Right lobe of liver (tissue), 4 donors: ENCODE measurements around the gene C6orf47.

ENCODE experiments used
- POLR2A ChIP-seq: fragments of 450-650 bp; IDR thresholded peaks from one replicate; pipeline ENCODE4 v1.6.1; 2017; ENCODE audit warnings: antibody characterized with exemption, mild to moderate bottlenecking
- TF ChIP-seq, protein P1 (sequence below), 4 donors: fragments of 200-600 bp in 3 of 4; fragments of 450-650 bp in 1 of 4; IDR thresholded peaks; one replicate each; pipeline versions ENCODE4 v1.5.1 to v1.8.0; 2016 to 2022; ENCODE audit warnings: antibody characterized with exemption in 4 of 4, mild to moderate bottlenecking in 2 of 4
- donor health status: DM: no; HTN: no; CAD: no.
- donor health status: DM: no; HTN: no; CAD: no.
- donor health status: DM: no; HTN: yes; CAD: no.

DNA sequence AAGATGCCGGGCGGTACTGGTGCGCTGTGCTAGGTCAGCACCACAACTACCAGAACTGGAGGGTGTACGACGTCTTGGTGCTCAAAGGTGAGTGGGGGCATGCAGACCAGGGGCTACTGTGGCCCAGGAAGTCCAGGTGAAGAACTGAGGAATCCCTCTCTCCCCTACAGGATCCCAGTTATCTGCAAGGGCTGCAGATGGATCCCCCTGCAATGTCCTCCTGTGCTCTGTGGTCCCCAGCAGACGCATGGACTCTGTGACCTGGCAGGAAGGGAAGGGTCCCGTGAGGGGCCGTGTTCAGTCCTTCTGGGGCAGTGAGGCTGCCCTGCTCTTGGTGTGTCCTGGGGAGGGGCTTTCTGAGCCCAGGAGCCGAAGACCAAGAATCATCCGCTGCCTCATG is 47.1 kb upstream of the C6orf47 start:
- TF ChIP-seq, protein P1, sequence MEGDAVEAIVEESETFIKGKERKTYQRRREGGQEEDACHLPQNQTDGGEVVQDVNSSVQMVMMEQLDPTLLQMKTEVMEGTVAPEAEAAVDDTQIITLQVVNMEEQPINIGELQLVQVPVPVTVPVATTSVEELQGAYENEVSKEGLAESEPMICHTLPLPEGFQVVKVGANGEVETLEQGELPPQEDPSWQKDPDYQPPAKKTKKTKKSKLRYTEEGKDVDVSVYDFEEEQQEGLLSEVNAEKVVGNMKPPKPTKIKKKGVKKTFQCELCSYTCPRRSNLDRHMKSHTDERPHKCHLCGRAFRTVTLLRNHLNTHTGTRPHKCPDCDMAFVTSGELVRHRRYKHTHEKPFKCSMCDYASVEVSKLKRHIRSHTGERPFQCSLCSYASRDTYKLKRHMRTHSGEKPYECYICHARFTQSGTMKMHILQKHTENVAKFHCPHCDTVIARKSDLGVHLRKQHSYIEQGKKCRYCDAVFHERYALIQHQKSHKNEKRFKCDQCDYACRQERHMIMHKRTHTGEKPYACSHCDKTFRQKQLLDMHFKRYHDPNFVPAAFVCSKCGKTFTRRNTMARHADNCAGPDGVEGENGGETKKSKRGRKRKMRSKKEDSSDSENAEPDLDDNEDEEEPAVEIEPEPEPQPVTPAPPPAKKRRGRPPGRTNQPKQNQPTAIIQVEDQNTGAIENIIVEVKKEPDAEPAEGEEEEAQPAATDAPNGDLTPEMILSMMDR (IDR thresholded peaks at IDR 0.05) = no peak
- TF ChIP-seq POLR2A = no peak
